Lower lobe of right lung (tissue), 2 donors: Measurements from ENCODE around the gene PDLIM5. TPM values are rescaled to one million over a fixed set of nuclear protein-coding genes. Genes with fewer than 3 reads are reported as not detected.

Experiments used
- ATAC-seq, 2 donors: fragments of 200-7000 bp; cut with Tn5 transposase; one replicate each; pipeline ENCODE4 v1.9.1; 2020 to 2022; ENCODE audit warnings: mild to moderate bottlenecking in 2 of 2, moderate library complexity in 2 of 2
- DNase-seq: peaks from one replicate; pipeline ENCODE4 v3.0.0-alpha.2; 2020
- H3K27ac ChIP-seq: fragments of 200-600 bp; one replicate; pipeline ENCODE4 v1.8.0; 2022
- H3K27me3 ChIP-seq: fragments of 200-600 bp; one replicate; pipeline ENCODE4 v1.8.0; 2022; ENCODE audit warnings: low read depth
- H3K36me3 ChIP-seq: fragments of 200-600 bp; one replicate; pipeline ENCODE4 v1.8.0; 2022; ENCODE audit warnings: mild to moderate bottlenecking
- H3K4me1 ChIP-seq: fragments of 200-600 bp; one replicate; pipeline ENCODE4 v1.8.0; 2022
- H3K4me3 ChIP-seq: fragments of 200-600 bp; one replicate; pipeline ENCODE4 v1.8.0; 2022; ENCODE audit warnings: mild to moderate bottlenecking
- H3K9me3 ChIP-seq: fragments of 200-600 bp; one replicate; pipeline ENCODE4 v1.8.0; 2022
- CTCF ChIP-seq: fragments of 200-600 bp; IDR thresholded peaks from one replicate; pipeline ENCODE4 v1.8.0; 2022; ENCODE audit warnings: antibody characterized with exemption, mild to moderate bottlenecking
- intact Hi-C: fragments of 100-400 bp; cut with DNase I; formaldehyde crosslinking; loops from one replicate; pipeline ENCODE4 v1.11.0; 2022
- total RNA-seq: library from RNA; stranded (reverse); fragmentation: NEBNext Ultra II Directional; extraction: Animal tissue kit (Norgen Biotek cat#: 25700); gene quantifications from one replicate; pipeline ENCODE4 v1.2.1, GENCODE V29; 2021
- donor health status: DM: no; HTN: yes; CAD: no; lungs with severe emphysema.

Gene PDLIM5
- total RNA-seq, 1 donor from 2014 or later = 75.8 TPM

- Histone ChIP-seq H3K9me3 (no peaks in the 10 kb centered on the region), H3K36me3 (no peaks in the 10 kb centered on the region), H3K27me3 (no peaks in the 10 kb centered on the region), H3K4me1 (peaks cover 19% of the 10 kb centered on the region), H3K27ac (no peak overlapping the region), H3K4me3 (no peak overlapping the region)
- no peak for ATAC-seq
- intact Hi-C loops = no loop called here
- DNase-seq = no peak
- no peak for TF ChIP-seq CTCF
Measured at GRCh38 chr4:94416335-94416734, 35.4 kb upstream of the PDLIM5 start.

- ATAC-seq (no peak), DNase-seq (no peak)
- Histone ChIP-seq H3K9me3 (no peaks in the 10 kb centered on the region), H3K27ac (no peak overlapping the region), H3K4me1 (peaks cover 17% of the 10 kb centered on the region), H3K4me3 (no peak overlapping the region), H3K36me3 (no peaks in the 10 kb centered on the region), H3K27me3 (no peaks in the 10 kb centered on the region)
- TF ChIP-seq CTCF = no peak
- intact Hi-C loops = no loop called here
Measured at GRCh38 chr4:94416981-94417380, 34.8 kb upstream of the PDLIM5 start.

- H3K9me3 ChIP-seq = no peaks in the 10 kb centered on the region
- intact Hi-C loops = no loop called here
- H3K27me3 ChIP-seq = no peaks in the 10 kb centered on the region
- H3K27ac ChIP-seq = no peak overlapping the region
- TF ChIP-seq CTCF = no peak
- H3K4me3 ChIP-seq = no peak overlapping the region
- no peak for DNase-seq
- no peaks in the 10 kb centered on the region for H3K4me1 ChIP-seq
- no peaks in the 10 kb centered on the region for H3K36me3 ChIP-seq
- no peak for ATAC-seq
Measured at GRCh38 chr4:94419549-94419948, 32.2 kb upstream of the PDLIM5 start.

- H3K27ac ChIP-seq = no peak overlapping the region
- H3K9me3 ChIP-seq = no peaks in the 10 kb centered on the region
- TF ChIP-seq CTCF = no peak
- H3K4me1 ChIP-seq = no peaks in the 10 kb centered on the region
- no peak overlapping the region for H3K4me3 ChIP-seq
- no peak for DNase-seq
- no peak for ATAC-seq
- intact Hi-C loops = no loop called here
- no peaks in the 10 kb centered on the region for H3K36me3 ChIP-seq
- H3K27me3 ChIP-seq = no peaks in the 10 kb centered on the region
Measured at GRCh38 chr4:94419956-94420355, 31.8 kb upstream of the PDLIM5 start.

GRCh38 chr4:94420356-94420755, 31.4 kb upstream of the PDLIM5 start:
- Histone ChIP-seq H3K9me3 (peaks cover 4% of the 10 kb centered on the region), H3K4me3 (no peak overlapping the region), H3K27ac (no peak overlapping the region), H3K36me3 (no peaks in the 10 kb centered on the region), H3K4me1 (no peaks in the 10 kb centered on the region), H3K27me3 (no peaks in the 10 kb centered on the region)
- no peak for TF ChIP-seq CTCF
- intact Hi-C loops = no loop called here
- ATAC-seq (no peak), DNase-seq (no peak)

GRCh38 chr4:94426783-94427182, 25.0 kb upstream of the PDLIM5 start:
- H3K4me3 ChIP-seq = no peak overlapping the region
- H3K9me3 ChIP-seq = peaks cover 19% of the 10 kb centered on the region
- DNase-seq (no peak), ATAC-seq (no peak)
- H3K36me3 ChIP-seq = no peaks in the 10 kb centered on the region
- H3K27ac ChIP-seq = no peak overlapping the region
- no peak for TF ChIP-seq CTCF
- no peaks in the 10 kb centered on the region for H3K4me1 ChIP-seq
- intact Hi-C loops = no loop called here
- no peaks in the 10 kb centered on the region for H3K27me3 ChIP-seq
